AG04449 (cell line): ENCODE measurements around the gene PSMB3.

Experiments used
- CTCF ChIA-PET: fragments of 350-600 bp; formaldehyde crosslinking; extraction: SDS; loops from one replicate; lab custom pipeline; 2021; ENCODE audit warnings: antibody characterized with exemption; lab: Yijun Ruan, JAX
- POLR2A ChIA-PET: fragments of 400-600, 350-600 bp; formaldehyde crosslinking; extraction: SDS; loops from one replicate; lab custom pipeline; 2020; ENCODE audit warnings: antibody characterized with exemption, inconsistent platforms; lab: Yijun Ruan, JAX
- DNase-seq: peaks from one replicate; pipeline ENCODE4 v3.0.0-alpha.2; 2010; ENCODE audit warnings: low read depth, low spot score
- H3K4me3 ChIP-seq: 2 replicates; pipeline ENCODE4 v1.5.1; 2011; ENCODE audit warnings: low read depth, mild to moderate bottlenecking, control low read depth, low read length
- TF ChIP-seq, protein P1 (sequence below): IDR thresholded peaks from one replicate; pipeline ENCODE4 v1.5.1; 2011; ENCODE audit warnings: mild to moderate bottlenecking, moderate library complexity, low read length, control low read depth, inconsistent platforms; ENCODE audit not compliant: insufficient read depth; ENCODE audit errors: missing control alignments

PSMB3 gene

GRCh38 chr17:38794221-38794620 lies 41.7 kb downstream of the PSMB3 start:
- POLR2A ChIA-PET = interaction anchor here (0.6 kb wide), 1 partner anchor 151 kb away, joined by 3 read pairs; no protein-coding TSS in a partner anchor
- H3K4me3 ChIP-seq = no peak overlapping the region
- DNase-seq = no peak
- CTCF ChIA-PET = interaction anchor here (0.7 kb wide), 1 partner anchor 177 kb away, joined by 4 read pairs; no protein-coding TSS in a partner anchor
- TF ChIP-seq, protein P1, sequence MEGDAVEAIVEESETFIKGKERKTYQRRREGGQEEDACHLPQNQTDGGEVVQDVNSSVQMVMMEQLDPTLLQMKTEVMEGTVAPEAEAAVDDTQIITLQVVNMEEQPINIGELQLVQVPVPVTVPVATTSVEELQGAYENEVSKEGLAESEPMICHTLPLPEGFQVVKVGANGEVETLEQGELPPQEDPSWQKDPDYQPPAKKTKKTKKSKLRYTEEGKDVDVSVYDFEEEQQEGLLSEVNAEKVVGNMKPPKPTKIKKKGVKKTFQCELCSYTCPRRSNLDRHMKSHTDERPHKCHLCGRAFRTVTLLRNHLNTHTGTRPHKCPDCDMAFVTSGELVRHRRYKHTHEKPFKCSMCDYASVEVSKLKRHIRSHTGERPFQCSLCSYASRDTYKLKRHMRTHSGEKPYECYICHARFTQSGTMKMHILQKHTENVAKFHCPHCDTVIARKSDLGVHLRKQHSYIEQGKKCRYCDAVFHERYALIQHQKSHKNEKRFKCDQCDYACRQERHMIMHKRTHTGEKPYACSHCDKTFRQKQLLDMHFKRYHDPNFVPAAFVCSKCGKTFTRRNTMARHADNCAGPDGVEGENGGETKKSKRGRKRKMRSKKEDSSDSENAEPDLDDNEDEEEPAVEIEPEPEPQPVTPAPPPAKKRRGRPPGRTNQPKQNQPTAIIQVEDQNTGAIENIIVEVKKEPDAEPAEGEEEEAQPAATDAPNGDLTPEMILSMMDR = no peak

GRCh38 chr17:38796451-38797157 lies 44.1 kb downstream of the PSMB3 start:
- TF ChIP-seq, protein P1 = no peak
- no peak overlapping the region; the same call in 1 of the 2 replicates for H3K4me3 ChIP-seq
- POLR2A ChIA-PET = interaction anchor here (0.6 to 1.0 kb wide), 2 partner anchors 57 to 73 kb away, joined by 3 to 4 read pairs; no protein-coding TSS in a partner anchor
- CTCF ChIA-PET = interaction anchor here (1.2 kb wide), 1 partner anchor 50 kb away, joined by 4 read pairs; no protein-coding TSS in a partner anchor
- no peak for DNase-seq

- DNase-seq = no peak
- ChIA-PET POLR2A (interaction anchor here (0.6 to 2.4 kb wide), 3 partner anchors 57 to 72 kb away, joined by 3 to 6 read pairs (median 4); partner anchors contain the start of gene LASP1), CTCF (interaction anchor here (1.2 kb wide), 1 partner anchor 51 kb away, joined by 4 read pairs; no protein-coding TSS in a partner anchor)
- TF ChIP-seq, protein P1 = no peak
- peak overlapping the region; percentile 92 for H3K4me3 ChIP-seq
Measured at GRCh38 chr17:38797158-38797490, 44.6 kb downstream of the PSMB3 start.

DNA sequence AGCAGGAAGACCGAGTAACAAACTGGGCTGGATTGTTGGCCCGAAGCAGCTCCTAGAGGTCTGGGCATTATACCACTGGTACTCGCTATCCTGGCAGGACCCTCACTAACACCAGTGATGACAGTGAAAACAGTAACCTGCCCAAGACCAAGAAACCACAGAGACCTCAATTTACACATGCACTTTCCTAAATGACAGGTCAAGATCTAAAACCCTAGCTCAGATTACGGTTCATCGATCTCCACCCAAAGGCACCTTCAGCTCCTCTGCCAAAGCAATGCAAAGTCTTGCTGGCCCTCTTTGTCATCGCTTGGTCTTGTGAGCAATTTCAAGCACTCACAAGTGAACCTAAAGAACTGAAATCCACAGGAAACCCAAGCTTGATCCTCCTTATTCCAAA lies 45.3 kb downstream of the PSMB3 start:
- TF ChIP-seq, protein P1 = no peak
- H3K4me3 ChIP-seq = peak overlapping the region; percentile 92
- ChIA-PET POLR2A (interaction anchor here (0.6 to 2.4 kb wide), 6 partner anchors 13 to 402 kb away, joined by 3 to 6 read pairs (median 3); partner anchors contain the start of genes LASP1 and RPL19), CTCF (interaction anchor here (1.9 kb wide), 1 partner anchor 10 kb away, joined by 5 read pairs; no protein-coding TSS in a partner anchor)
- DNase-seq = no peak

GRCh38 chr17:38798614-38799500 lies 46.3 kb downstream of the PSMB3 start:
- TF ChIP-seq, protein P1 = no peak
- POLR2A ChIA-PET = interaction anchor here (1.0 to 2.4 kb wide), 3 partner anchors 46 to 71 kb away, joined by 3 to 6 read pairs (median 3); partner anchors contain the start of gene LASP1
- DNase-seq = no peak
- CTCF ChIA-PET = interaction anchor here (1.9 kb wide), 1 partner anchor 11 kb away, joined by 5 read pairs; no protein-coding TSS in a partner anchor
- peak overlapping the region; percentile 92 for H3K4me3 ChIP-seq
